Measurements from ENCODE around the gene CRYZL1.

GRCh38 chr21:33673473-33673872 is 31.9 kb upstream of the CRYZL1 start:
- no peak for TF ChIP-seq CTCF (IDR thresholded peaks at IDR 0.05)
- no peak for TF ChIP-seq POLR2A (IDR thresholded peaks at IDR 0.05)
